Kidney epithelial cell (primary cell): ENCODE data around the gene CPEB1. TPM values are rescaled to one million over a fixed set of nuclear protein-coding genes. Genes with fewer than 3 reads are reported as not detected.
"Not testable (repeated sequence)": the region's sequence is repeated elsewhere in the genome, so short reads cannot be mapped to it uniquely, and the experiment has no call there.

Experiments
- DNase-seq: peaks from one replicate; pipeline ENCODE4 v3.0.0-alpha.2; 2010; ENCODE audit warnings: low read depth
- H3K27me3 ChIP-seq: 2 replicates; pipeline ENCODE4 v1.6.0; 2011; ENCODE audit warnings: low read length; ENCODE audit not compliant: control insufficient read depth, insufficient read depth
- H3K36me3 ChIP-seq: 2 replicates; pipeline ENCODE4 v1.5.1; 2011; ENCODE audit warnings: low read length; ENCODE audit not compliant: control insufficient read depth, insufficient read depth
- H3K4me3 ChIP-seq: 2 replicates; pipeline ENCODE4 v1.5.1; 2011; ENCODE audit warnings: low read depth, mild to moderate bottlenecking, control low read depth, low read length
- CTCF ChIP-seq: IDR thresholded peaks from 2 replicates; pipeline ENCODE4 v1.5.1; 2011; ENCODE audit warnings: mild to moderate bottlenecking, moderate library complexity, low read length, control low read depth, inconsistent platforms; ENCODE audit not compliant: insufficient read depth, poor library complexity, severe bottlenecking
- total RNA-seq: library from RNA; depleted of rRNA; stranded (reverse); fragments of >200 nt; gene quantifications from 2 replicates; pipeline ENCODE4 v1.2.3, GENCODE V29; 2015

The CPEB1 gene
- total RNA-seq, 1 donor from 2014 or later = 3.8 TPM

GRCh38 chr15:82535566-82536408 lies 111.4 kb downstream of the CPEB1 start:
- no peak for TF ChIP-seq CTCF
- no peak for DNase-seq
- no peaks in the 10 kb centered on the region for H3K27me3 ChIP-seq
- no peak overlapping the region for H3K4me3 ChIP-seq
- peaks cover 7% of the 10 kb centered on the region for H3K36me3 ChIP-seq

DNA sequence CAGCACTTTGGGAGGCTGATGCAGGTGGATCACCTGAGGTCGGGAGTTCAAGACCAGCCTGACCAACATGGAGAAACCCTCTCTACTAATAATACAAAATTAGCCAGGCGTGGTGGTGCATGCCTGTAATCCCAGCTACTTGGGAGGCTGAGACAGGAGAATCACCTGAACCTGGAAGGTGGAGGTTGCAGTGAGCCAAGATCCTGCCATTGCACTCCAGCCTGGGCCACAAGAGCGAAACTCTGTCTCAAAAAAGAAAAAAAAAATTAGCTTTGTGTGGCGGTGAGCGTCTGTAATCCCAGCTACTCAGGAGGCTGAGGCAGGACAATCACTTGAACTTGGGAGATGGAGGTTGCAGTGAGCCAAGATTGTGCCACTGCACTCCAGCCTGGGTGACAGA lies 112.0 kb downstream of the CPEB1 start:
- DNase-seq, H3K36me3 ChIP-seq, H3K27me3 ChIP-seq, H3K4me3 ChIP-seq: not testable (repeated sequence)

- DNase-seq, H3K27me3 ChIP-seq, H3K36me3 ChIP-seq, H3K4me3 ChIP-seq: not testable (repeated sequence)
Measured at GRCh38 chr15:82534457-82534861, 112.7 kb downstream of the CPEB1 start.

GRCh38 chr15:82533801-82534200 lies 113.4 kb downstream of the CPEB1 start:
- TF ChIP-seq CTCF = no peak
- Histone ChIP-seq H3K4me3 (no peak overlapping the region), H3K36me3 (peaks cover 7% of the 10 kb centered on the region), H3K27me3 (no peaks in the 10 kb centered on the region)
- no peak for DNase-seq

- no peak for TF ChIP-seq CTCF
- no peak for DNase-seq
Measured at GRCh38 chr15:82532991-82533481, 114.1 kb downstream of the CPEB1 start.

GRCh38 chr15:82532383-82532990 lies 114.7 kb downstream of the CPEB1 start:
- TF ChIP-seq CTCF = no peak
- H3K27me3 ChIP-seq = no peaks in the 10 kb centered on the region
- DNase-seq = no peak
- no peak overlapping the region for H3K4me3 ChIP-seq
- peaks cover 5% of the 10 kb centered on the region for H3K36me3 ChIP-seq

More at GRCh38 chr15:82532991-82533481, 114.1 kb downstream of the CPEB1 start:
- peaks cover 5% of the 10 kb centered on the region for H3K36me3 ChIP-seq
- H3K27me3 ChIP-seq = no peaks in the 10 kb centered on the region
- H3K4me3 ChIP-seq = no peak overlapping the region
